Fibroblast of pulmonary artery (primary cell): ENCODE data around the gene COX14.
A peak's percentile ranks its signal among the peaks of the same experiment; 100 is the strongest.
"Not testable (repeated sequence)": the region's sequence is repeated elsewhere in the genome, so short reads cannot be mapped to it uniquely, and the experiment has no call there.

Experiments used
- DNase-seq: peaks from one replicate; pipeline ENCODE4 v3.0.0-alpha.2; 2010; ENCODE audit warnings: low read depth
- H3K4me3 ChIP-seq: replicated peaks from 2 replicates; pipeline ENCODE4 v1.5.1; 2011; ENCODE audit warnings: low read depth, mild to moderate bottlenecking, control low read depth, low read length, moderate library complexity
- CTCF ChIP-seq: IDR thresholded peaks from 2 replicates; pipeline ENCODE4 v1.5.1; 2011; ENCODE audit warnings: mild to moderate bottlenecking, control low read depth, low read length, inconsistent platforms; ENCODE audit errors: missing control alignments

Gene COX14

DNA sequence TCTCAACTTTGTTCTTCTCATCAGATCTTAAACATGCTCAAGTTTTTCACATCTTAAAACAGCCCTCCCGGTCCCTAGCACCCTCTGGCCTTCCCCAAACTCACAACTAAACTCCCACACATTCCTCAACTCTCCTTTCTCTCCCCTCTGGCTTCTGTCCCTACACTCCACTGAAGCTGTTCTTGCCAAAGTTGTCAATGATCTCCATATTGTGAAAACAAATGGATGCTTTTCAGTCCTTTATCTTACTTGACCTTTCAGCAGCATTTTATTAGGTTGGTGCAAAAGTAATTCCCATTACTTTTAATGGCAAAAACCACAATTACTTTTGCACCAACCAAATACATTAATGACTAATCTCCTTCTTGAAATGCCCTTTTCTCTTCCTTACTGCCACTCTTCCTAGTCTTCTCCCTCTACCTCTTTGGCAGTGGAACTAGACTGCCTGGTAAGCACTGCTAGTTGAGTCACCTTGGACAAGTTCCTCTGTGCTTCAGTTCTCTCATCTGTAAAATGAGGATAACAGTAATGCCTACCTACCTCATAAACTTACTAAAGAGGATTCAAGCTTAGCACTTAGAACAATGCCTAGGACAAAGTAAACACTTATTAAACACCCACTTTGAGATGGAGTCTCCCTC, 39.1 kb downstream of the COX14 start:
- no peak for TF ChIP-seq CTCF
- no peak overlapping the region for H3K4me3 ChIP-seq
- DNase-seq, result peak; percentile 52

GRCh38 chr12:50154947-50155346, 42.9 kb downstream of the COX14 start:
- not testable (repeated sequence) for H3K4me3 ChIP-seq

GRCh38 chr12:50156641-50157040, 44.6 kb downstream of the COX14 start:
- no peak for DNase-seq
- no peak overlapping the region for H3K4me3 ChIP-seq
- TF ChIP-seq CTCF, result no peak

More at GRCh38 chr12:50154947-50155346, 42.9 kb downstream of the COX14 start:
- DNase-seq, result not testable (repeated sequence)

- no peak for TF ChIP-seq CTCF
- H3K4me3 ChIP-seq, result no peak overlapping the region
- no peak for DNase-seq
These were observed 45.2 kb downstream of the COX14 start for GRCh38 chr12:50157259-50157658.

DNA sequence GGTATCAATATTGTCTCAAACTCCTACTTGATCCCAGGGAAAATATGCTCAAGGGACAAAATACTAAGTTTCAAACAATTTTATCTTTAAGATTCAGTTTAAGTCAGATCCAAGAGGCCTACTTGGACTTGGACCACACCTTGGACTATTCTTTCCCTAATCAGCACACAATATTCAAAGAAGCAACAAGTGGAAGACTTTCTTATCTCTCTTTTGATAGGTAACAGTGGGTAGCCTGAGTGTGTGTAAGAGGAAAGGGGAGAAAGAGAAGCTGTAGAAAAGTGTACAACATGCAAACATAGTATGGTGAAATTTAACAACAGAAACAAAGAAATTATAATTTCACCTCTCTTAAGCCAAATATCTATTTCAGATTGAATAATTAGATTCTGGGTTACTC, 48.6 kb downstream of the COX14 start:
- no peak overlapping the region for H3K4me3 ChIP-seq
- TF ChIP-seq CTCF, result no peak
- DNase-seq, result no peak

DNA sequence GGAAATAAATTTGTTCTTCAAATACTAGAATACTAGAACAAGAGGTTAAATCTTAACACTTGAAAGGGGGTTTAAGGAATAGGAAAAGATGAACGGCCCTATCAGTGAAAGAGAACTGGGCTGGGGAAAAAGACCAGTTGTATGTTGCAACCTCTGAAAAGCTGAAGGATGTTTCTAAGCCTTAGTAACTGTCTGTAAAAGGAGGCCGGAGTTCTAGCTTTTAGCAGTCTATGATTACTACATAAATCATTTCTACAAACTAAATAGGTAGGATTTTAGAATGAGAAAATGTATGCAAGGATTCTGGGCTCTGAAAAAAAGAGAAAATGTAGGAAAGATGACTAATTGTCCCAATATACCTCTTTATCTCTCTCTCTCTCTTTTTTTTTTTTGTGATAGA, 50.2 kb downstream of the COX14 start:
- peak; percentile 51 for DNase-seq
- H3K4me3 ChIP-seq, result no peak overlapping the region
- no peak for TF ChIP-seq CTCF

GRCh38 chr12:50164963-50165362, 52.9 kb downstream of the COX14 start:
- TF ChIP-seq CTCF, result no peak
- H3K4me3 ChIP-seq, result no peak overlapping the region
- DNase-seq, result no peak
